ENCODE results near the gene PLEKHA7.

Gene PLEKHA7

DNA sequence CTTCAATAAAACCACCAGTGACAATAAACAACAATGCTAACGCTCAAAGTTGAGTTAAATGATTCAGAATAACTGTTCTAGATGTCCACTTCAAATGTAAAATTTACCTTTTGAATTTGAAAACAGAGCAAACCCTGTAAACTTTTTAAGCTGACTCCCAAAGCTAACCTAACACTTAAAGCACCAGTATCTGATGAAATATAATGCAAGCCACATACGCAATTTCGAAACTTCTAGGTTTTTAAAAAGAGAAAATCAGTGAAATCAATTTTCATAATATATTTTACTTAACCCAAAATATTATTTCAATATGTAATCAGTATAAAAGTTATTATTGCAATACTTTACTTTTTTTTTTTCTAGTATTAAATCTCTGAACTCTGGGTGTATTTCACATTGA, 71.3 kb downstream of the PLEKHA7 start:
- H3K27me3 Mint-ChIP-seq, result no peaks in the 10 kb centered on the region
- H3K4me3 Mint-ChIP-seq, result no peak overlapping the region
- no peaks in the 10 kb centered on the region for H3K4me1 Mint-ChIP-seq
- H3K36me3 Mint-ChIP-seq, result no peaks in the 10 kb centered on the region
- no peaks in the 10 kb centered on the region for H3K9me3 Mint-ChIP-seq
- H3K27ac Mint-ChIP-seq, result no peak overlapping the region

DNA sequence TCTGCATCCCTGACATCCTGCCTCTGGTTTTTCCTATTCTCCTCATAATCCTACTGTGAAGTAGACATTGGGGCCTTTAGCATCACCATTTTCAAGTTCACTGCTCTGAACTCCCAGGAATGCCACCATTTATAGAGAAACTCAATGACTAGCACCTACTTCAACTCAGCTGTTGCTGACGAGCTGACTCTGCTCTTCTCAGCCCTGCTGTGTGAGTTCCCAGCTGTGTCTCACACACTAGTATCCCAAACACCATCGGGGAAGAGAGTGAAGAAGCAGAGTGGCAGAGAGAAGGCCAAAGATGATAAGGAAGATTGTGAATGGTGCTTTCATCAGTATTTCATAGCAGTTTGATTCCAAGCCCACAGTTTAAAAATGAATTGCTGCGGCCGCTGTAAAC, 71.9 kb downstream of the PLEKHA7 start:
- Mint-ChIP-seq H3K27ac (no peak overlapping the region), H3K36me3 (no peaks in the 10 kb centered on the region), H3K9me3 (no peaks in the 10 kb centered on the region), H3K27me3 (no peaks in the 10 kb centered on the region), H3K4me3 (no peak overlapping the region), H3K4me1 (no peaks in the 10 kb centered on the region)

DNA sequence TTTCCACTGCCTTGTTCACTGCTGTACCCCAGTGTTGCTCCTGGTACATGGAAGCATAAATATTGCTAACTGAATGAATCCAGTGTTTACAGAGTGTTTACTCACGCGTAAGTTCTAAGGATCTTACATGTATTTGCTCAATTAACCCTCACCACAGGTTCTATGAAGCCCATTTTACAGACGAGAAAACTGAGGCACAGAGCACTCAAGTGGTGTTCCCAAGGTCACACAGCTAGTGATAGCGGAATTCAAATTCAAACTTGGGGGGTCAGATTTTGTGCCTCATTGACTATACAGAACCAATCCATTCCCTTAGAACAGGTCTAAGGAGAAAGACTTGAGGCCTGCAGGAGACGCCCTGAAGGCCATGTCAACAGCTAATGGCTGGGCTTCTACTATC, 72.3 kb downstream of the PLEKHA7 start:
- no peak overlapping the region for H3K27ac Mint-ChIP-seq
- no peaks in the 10 kb centered on the region for H3K9me3 Mint-ChIP-seq
- H3K36me3 Mint-ChIP-seq, result no peaks in the 10 kb centered on the region
- no peaks in the 10 kb centered on the region for H3K27me3 Mint-ChIP-seq
- H3K4me1 Mint-ChIP-seq, result no peaks in the 10 kb centered on the region
- H3K4me3 Mint-ChIP-seq, result no peak overlapping the region

DNA sequence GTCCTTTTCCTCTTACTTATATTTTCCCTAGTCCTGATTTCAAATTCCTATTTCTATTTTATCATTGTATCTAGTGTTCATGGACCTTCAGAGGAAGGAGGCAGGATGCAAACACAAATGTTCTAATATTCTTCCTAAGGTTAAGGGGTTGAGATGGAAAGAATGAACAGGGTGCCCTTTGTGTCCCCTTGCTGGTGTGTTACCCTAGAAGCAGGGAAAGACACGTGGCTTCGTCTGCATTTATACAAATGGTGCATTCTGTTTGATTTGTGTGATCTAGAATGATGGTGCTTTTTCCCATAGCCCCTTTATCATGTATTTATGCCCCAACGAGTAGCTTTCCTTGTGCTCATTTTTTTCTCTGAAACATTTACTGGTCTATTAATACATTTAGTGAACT, 76.2 kb downstream of the PLEKHA7 start:
- no peaks in the 10 kb centered on the region for H3K4me1 Mint-ChIP-seq
- H3K4me3 Mint-ChIP-seq, result no peak overlapping the region
- H3K36me3 Mint-ChIP-seq, result no peaks in the 10 kb centered on the region
- no peaks in the 10 kb centered on the region for H3K27me3 Mint-ChIP-seq
- no peak overlapping the region for H3K27ac Mint-ChIP-seq
- no peaks in the 10 kb centered on the region for H3K9me3 Mint-ChIP-seq

DNA sequence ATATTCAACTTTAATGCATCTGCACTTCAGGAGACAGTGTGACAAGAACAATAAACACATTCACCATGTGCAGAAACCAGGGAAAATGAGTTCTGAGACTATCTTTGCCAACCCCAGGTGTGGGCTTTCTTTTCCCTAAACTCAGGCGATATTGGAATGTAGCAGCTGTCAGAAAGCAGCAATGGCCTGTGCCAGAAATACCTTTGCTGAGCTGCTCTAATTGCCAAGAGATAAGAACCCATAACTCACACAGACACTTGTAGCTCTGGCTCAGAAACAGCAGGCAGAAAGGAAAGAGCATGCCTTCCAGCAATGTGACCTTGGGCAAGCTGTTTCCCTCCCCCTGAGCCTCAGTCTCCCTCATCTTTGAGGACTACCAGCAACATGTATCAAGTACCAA, 77.6 kb downstream of the PLEKHA7 start:
- Mint-ChIP-seq H3K36me3 (no peaks in the 10 kb centered on the region), H3K9me3 (no peaks in the 10 kb centered on the region), H3K27ac (no peak overlapping the region), H3K4me3 (no peak overlapping the region), H3K27me3 (no peaks in the 10 kb centered on the region), H3K4me1 (no peaks in the 10 kb centered on the region)

DNA sequence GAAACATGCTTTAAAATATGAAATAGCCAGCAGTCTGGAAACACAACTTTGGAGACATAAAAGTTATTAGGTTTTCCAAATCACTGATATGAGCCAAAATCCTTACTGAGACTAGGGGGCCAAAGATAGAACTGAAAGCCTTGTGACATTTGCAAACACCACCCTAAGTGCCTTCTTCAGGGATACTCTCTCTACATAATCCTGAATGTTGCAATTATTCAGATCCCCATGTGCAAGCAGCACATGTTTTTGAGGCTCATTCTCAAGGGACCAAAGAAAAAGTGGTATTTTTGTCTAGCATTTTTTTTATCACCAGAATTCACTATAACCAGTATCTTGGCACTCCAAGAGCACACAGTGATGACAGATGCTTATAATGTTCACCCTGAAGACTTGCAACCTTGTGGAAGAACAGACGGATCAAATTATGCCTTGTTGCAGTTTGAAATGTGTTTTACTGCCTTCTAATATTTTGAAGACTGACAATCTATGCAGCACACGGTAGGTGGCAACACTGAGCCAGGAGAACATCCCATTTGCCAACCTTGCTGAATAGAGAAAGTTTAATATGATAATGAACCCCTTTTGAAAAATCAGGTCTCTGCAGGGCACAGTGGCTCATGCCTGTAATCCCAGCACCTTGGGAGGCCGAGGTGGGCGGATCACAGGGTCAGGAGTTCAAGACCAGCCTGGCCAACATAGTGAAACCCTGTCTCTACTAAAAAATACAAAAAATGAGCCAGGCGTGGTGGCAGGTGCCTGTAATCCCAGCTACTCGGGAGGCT, 78.5 kb downstream of the PLEKHA7 start:
- no peaks in the 10 kb centered on the region for H3K27me3 Mint-ChIP-seq
- no peaks in the 10 kb centered on the region for H3K4me1 Mint-ChIP-seq
- no peaks in the 10 kb centered on the region for H3K9me3 Mint-ChIP-seq
- no peaks in the 10 kb centered on the region for H3K36me3 Mint-ChIP-seq
- H3K4me3 Mint-ChIP-seq, result no peak overlapping the region
- H3K27ac Mint-ChIP-seq, result no peak overlapping the region

DNA sequence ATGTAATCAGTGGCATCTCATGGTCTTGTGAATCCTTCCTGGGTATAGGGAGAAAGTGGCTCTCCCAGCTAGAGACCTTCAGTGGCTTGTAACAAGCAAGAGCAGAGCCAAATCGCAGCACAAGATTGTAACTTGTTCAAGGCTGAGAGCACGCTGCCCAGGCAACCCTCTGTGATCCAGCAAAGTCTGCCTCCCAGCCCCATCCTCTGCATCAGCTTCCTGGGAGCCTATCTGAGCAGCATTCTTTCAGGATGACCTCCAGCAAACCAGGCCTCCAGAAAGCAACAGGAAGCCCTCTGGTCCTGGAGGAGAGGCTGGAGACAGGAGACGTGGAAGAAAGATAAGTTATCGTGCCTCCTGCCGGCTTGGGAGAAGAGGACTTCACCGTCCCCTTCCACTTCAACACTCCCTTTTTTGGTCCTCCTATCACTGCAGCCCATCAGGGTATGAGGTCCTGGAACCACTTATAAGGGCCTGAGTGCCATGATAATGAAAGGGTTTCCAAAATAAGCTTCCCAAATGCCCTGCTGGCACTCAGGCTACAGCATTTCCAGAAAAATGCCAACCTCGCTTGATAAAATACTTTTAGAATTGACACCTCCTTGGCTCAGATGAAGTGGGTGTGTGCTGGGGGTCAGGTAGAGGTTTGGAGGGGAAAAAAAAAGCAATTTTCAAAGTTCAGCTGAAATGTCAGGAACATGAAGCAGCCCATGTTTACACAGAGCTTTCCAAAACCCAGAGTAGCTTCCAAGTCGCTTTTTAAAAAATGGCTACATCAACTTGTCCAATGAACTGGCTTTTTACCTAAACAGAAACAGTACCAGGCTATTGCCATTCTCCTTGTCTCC, 80.2 kb downstream of the PLEKHA7 start:
- Mint-ChIP-seq H3K27me3 (peaks cover 3% of the 10 kb centered on the region), H3K4me1 (no peaks in the 10 kb centered on the region), H3K27ac (no peak overlapping the region), H3K4me3 (no peak overlapping the region), H3K36me3 (no peaks in the 10 kb centered on the region), H3K9me3 (no peaks in the 10 kb centered on the region)

DNA sequence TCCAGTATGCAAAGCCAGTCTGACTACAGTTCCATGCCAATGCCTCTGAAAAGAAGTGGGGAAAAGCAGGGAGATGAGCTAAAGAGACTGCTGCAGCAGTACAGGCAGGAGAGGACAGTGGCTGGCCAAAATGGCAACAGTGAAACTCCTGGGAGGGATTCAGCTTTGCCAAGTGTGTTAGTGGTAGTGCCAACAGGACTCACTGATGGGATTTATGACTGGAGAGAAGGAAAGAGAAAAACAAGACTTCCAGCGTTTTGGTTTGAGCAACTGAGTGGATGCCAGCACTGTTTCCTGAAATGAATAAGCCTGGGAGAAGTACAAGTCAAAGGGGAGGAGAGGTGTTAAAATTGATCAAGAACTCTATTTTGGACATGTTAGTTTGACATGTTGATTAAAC, 80.9 kb downstream of the PLEKHA7 start:
- no peaks in the 10 kb centered on the region for H3K9me3 Mint-ChIP-seq
- H3K4me1 Mint-ChIP-seq, result no peaks in the 10 kb centered on the region
- peaks cover 4% of the 10 kb centered on the region for H3K27me3 Mint-ChIP-seq
- no peak overlapping the region for H3K4me3 Mint-ChIP-seq
- no peak overlapping the region for H3K27ac Mint-ChIP-seq
- H3K36me3 Mint-ChIP-seq, result no peaks in the 10 kb centered on the region

DNA sequence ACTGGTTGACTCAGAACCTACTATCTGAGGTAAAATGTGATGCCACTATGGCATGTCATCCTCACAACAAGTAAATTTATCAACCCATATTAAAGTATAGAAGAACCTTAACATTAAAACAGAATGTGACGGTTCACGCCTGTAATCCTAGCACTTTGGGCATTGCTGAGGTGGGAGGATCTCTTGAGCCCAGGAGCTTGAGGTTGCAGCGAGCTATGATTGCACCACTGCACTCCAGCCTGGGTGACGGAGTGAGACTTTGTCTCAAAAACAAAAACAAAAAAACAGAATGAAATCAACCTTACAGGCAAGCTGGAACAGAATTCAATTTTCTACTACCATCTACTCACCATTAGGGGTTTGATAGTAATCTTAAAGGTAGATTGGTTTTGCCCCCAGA, 86.2 kb downstream of the PLEKHA7 start:
- Mint-ChIP-seq H3K27ac (no peak overlapping the region), H3K36me3 (no peaks in the 10 kb centered on the region), H3K4me1 (peaks cover 4% of the 10 kb centered on the region), H3K27me3 (peaks cover 18% of the 10 kb centered on the region), H3K4me3 (no peak overlapping the region), H3K9me3 (no peaks in the 10 kb centered on the region)

DNA sequence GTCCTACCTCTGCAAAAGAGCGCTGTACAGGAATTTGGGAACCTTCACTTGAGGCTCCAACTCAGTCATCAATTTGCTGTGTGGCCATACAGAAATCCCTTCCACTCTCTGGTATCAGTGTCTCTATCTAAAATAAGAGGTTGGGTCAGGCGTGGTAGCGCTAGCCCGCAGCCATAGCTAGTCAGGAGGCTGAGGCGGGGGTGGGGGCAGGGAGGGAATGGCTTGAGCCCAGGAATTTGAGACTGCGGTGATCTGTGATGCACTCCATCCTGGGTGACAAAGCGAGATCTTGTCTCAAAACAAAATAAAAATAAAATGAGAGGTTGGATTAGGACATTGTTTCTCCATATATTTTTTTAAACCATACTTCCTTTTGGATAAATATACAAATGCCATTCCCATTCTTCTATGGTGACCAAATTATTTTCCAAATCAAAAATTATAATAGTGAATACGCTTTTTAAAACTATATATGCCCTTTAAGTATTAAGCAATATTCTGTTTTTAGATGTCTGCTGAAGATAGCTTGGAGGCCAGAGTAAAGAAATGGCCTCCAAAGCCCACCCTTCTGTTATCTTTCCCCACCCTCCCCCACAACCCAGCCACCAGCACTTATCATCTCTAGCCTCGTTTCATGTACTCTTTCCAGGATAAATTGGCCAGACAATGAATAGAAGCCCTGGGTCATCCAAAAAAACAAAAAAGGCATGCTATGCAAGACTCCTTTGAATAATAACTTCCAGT, 87.2 kb downstream of the PLEKHA7 start:
- H3K36me3 Mint-ChIP-seq, result no peaks in the 10 kb centered on the region
- no peak overlapping the region for H3K4me3 Mint-ChIP-seq
- peaks cover 4% of the 10 kb centered on the region for H3K4me1 Mint-ChIP-seq
- H3K9me3 Mint-ChIP-seq, result no peaks in the 10 kb centered on the region
- peaks cover 18% of the 10 kb centered on the region for H3K27me3 Mint-ChIP-seq
- H3K27ac Mint-ChIP-seq, result no peak overlapping the region

DNA sequence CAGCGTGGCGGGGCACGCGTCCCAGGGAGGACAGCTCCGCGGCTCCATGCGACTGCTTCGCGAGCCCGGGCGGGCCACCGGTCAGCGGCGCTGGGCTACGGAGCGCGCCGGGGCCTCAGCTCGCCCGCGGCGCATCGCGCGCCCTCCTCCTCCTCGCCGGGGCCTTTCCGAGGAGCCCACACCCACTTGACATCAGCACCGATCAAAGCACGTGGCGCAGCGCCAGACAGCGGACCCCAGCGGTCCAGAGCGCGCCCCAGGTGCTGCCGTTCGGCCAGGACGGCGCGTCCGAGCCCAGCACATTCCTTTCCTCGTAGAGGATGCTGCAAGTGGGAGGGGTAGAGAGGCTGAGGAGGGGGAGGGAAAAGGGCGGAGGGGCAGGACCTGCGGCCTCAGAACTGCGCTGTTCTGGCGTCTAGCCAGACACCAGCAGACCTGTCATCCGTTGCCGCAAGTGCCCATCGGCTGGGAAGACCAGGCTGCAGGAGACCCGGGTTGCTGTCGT, 88.6 kb downstream of the PLEKHA7 start:
- no peaks in the 10 kb centered on the region for H3K36me3 Mint-ChIP-seq
- H3K4me3 Mint-ChIP-seq, result peak overlapping the region; percentile 57

DNA sequence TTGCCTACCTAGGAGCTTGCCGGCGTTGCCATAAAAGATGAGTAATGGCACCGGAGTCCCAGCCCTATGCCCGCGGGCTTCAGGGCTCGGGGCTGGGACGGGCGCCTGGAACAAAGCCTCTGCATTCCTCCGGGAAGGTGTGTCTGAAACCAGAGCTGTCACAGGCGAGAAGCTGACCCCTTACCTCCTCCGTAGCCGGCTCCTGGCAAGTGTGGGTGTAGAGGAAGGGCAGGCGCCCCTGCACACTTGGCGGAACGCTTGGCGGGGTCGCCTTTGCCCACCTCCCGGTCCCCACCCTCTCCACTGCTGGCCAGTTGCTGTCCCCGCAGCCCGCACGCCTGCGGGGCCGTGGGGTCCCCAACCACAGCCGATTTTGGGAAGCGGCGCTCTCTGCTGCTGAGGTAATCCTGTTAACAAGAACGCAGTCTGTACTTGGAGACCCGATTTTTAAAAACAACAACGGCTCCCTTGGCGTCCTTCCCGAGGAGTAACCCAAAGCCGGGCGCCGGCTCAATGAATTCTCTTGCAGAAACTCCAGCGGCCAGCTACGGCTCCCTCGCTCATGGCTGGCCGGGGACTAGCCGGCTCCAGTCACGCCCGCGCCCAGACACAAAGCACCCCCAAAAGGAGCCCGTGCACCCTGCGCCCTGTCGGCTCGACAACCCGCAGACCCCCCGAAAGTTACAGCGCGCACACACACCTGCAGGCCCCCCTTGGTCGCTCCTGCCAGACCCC, 89.2 kb downstream of the PLEKHA7 start:
- no peak overlapping the region for H3K27ac Mint-ChIP-seq
- H3K9me3 Mint-ChIP-seq, result no peaks in the 10 kb centered on the region
- H3K4me3 Mint-ChIP-seq, result no peak overlapping the region
- peaks cover 16% of the 10 kb centered on the region for H3K27me3 Mint-ChIP-seq
- H3K36me3 Mint-ChIP-seq, result no peaks in the 10 kb centered on the region
- H3K4me1 Mint-ChIP-seq, result peaks cover 4% of the 10 kb centered on the region

More for the DNA sequence above, 88.6 kb downstream of the PLEKHA7 start:
- H3K9me3 Mint-ChIP-seq, result no peaks in the 10 kb centered on the region
- H3K27ac Mint-ChIP-seq, result no peak overlapping the region
- peaks cover 4% of the 10 kb centered on the region for H3K4me1 Mint-ChIP-seq
- H3K27me3 Mint-ChIP-seq, result peaks cover 18% of the 10 kb centered on the region

DNA sequence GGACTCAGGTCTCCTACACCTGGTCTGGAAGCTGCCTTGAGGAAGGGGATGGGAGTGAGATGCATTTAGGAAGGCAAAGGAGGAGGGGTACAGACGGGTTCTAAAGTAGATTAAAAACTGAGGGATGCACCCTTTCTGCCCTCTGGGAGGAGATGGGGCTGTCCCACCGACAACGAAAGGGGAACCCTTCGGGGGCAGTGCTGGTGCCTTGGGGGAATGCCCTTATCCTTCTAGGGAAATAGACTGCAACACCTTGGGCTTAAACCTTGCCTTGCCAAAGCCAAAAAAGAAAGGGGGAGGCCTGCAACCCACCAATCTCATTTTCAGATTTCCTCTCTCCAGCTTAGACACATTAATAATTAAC, 89.8 kb downstream of the PLEKHA7 start:
- no peak overlapping the region for H3K27ac Mint-ChIP-seq
- peaks cover 17% of the 10 kb centered on the region for H3K27me3 Mint-ChIP-seq
- no peaks in the 10 kb centered on the region for H3K36me3 Mint-ChIP-seq
- no peak overlapping the region for H3K4me3 Mint-ChIP-seq
- H3K9me3 Mint-ChIP-seq, result no peaks in the 10 kb centered on the region
- peaks cover 4% of the 10 kb centered on the region for H3K4me1 Mint-ChIP-seq

DNA sequence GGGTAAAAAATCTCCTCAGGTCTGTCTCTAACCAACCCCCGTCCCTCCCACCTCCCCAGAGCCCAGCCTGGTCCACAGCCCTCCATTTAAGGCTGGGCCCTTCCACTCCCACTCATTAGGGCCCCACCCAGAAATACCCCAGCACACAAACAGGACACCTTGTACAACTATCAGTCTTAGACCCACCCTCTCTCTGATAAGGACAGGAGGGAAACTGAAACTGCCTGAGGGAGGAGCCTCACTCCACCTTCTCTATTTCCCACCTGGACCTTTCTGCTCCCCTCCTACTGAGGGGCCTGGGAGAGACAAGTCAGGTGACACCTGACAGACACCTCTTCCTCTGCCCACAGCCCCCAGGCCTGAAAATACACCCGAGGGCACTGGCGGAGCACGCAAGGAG, 90.2 kb downstream of the PLEKHA7 start:
- Mint-ChIP-seq H3K4me1 (peaks cover 4% of the 10 kb centered on the region), H3K9me3 (no peaks in the 10 kb centered on the region), H3K36me3 (no peaks in the 10 kb centered on the region), H3K27me3 (peaks cover 16% of the 10 kb centered on the region), H3K4me3 (no peak overlapping the region), H3K27ac (no peak overlapping the region)

DNA sequence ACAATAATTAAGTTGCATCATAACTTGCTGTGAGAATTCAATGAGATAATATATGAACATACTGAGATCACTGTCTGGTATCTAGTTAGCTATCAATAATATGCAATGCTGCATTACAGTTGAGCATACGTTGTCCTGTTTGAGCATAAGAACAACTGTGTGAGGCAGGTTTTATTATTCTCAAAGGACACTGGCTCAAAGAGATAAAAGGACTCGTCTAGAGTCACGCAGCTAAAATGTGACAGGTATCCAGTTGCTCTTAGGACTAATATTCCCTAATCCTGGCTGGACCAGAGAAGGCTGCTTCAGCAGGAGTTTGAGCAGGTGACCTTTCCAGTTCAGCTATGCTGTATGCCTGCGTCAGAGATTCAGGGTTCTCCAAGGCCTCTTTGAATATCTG, 92.5 kb downstream of the PLEKHA7 start:
- peaks cover 16% of the 10 kb centered on the region for H3K27me3 Mint-ChIP-seq
- H3K36me3 Mint-ChIP-seq, result no peaks in the 10 kb centered on the region
- no peaks in the 10 kb centered on the region for H3K9me3 Mint-ChIP-seq
- no peak overlapping the region for H3K4me3 Mint-ChIP-seq
- H3K4me1 Mint-ChIP-seq, result peaks cover 4% of the 10 kb centered on the region
- H3K27ac Mint-ChIP-seq, result no peak overlapping the region
